OCI-M1 (cell line): ENCODE measurements around the gene SORCS2.
"Not testable (repeated sequence)": the region's sequence is repeated elsewhere in the genome, so short reads cannot be mapped to it uniquely, and the experiment has no call there.

ENCODE experiments used
- DNase-seq: peaks from one replicate; lab custom pipeline; 2025; lab: John Stamatoyannopoulos, UW

The SORCS2 gene

GRCh38 chr4:7160439-7160838 lies 31.9 kb upstream of the SORCS2 start:
- no peak for DNase-seq

GRCh38 chr4:7160951-7161440 lies 31.3 kb upstream of the SORCS2 start:
- DNase-seq, result no peak

DNA sequence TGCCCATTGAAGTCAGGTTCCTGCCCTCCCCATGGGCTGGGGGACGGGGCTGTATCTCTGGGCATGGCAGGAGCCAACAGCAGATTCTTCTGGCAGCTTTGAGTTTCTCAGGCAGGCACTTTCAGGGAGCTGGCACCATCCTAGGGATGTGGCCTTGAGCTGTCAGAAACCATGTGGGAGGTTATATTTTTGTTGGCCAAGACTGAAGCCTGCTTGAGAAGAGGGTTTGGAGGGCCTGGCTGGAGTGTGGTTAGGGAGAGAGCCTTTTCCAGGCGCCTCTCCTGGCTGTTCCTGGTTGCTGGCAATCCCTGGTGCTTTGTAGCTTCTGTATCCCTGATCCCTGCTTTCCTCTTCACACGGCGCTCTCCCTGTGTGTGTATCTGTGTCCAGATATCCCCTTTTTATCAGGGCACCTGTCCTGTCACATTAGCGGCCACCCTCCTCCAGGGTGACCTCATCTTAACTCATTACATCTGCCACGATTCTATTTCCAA lies 30.6 kb upstream of the SORCS2 start:
- DNase-seq, result no peak

- not testable (repeated sequence) for DNase-seq
Measured at GRCh38 chr4:7165056-7165873, 27.1 kb upstream of the SORCS2 start.

- no peak for DNase-seq
Measured at GRCh38 chr4:7165874-7166201, 26.5 kb upstream of the SORCS2 start.

GRCh38 chr4:7166237-7166636 lies 26.1 kb upstream of the SORCS2 start:
- DNase-seq, result no peak

DNA sequence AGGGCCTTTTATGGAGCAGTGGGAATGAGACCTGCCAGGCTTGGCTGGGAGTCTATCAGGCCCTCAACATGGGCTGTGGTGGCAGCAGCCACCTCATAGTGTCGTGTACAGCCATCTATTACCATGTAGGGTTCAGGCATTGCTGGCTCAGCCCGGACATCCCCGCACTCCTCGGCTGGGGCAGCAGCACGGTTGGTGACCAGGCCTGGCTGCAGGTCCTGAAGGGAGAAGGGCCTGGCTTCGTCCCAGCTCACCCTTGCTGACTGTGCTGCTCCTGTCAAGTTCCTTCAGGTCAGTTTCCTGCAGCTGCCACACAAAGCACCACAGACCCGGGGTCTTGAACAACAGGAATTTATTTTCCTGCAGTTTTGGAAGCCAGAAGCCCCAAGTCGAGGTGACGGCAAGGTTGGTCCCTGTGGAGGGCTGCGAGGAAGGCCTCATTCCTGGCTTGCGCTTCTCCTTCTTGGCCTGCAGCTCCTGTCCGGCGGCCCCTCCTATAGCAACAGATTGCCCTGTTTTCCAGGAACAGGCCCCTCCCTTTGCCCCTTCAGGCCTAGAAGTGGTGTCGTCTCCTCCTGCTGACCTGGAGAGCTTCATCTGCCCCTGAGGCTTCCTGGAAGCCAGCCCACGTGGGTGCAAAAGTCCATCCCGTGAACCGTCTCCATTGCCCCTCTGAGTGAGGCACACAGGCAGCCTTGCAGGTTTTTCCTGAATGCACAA lies 25.2 kb upstream of the SORCS2 start:
- DNase-seq, result no peak

DNA sequence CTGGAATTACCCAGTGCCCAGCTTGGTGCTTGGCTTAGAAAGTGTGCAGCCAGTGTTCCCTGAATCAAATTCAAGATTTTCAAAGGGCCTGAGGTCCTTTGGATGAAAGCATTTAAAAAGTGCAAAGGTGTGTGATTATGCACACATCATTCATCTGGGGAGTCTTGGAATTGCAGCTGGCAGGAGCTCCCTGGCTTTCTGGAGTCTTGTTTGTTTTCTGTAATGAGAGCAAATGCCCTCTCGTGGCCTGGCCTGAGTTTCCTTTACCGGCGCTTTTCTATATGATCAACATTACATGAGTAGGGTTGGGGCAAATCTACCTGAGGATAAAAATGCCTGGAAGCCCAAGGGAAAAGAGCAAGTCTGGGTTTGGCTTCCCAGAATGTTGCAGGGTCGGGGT lies 24.6 kb upstream of the SORCS2 start:
- no peak for DNase-seq

- DNase-seq, result no peak
Measured at GRCh38 chr4:7168106-7168505, 24.2 kb upstream of the SORCS2 start.

DNA sequence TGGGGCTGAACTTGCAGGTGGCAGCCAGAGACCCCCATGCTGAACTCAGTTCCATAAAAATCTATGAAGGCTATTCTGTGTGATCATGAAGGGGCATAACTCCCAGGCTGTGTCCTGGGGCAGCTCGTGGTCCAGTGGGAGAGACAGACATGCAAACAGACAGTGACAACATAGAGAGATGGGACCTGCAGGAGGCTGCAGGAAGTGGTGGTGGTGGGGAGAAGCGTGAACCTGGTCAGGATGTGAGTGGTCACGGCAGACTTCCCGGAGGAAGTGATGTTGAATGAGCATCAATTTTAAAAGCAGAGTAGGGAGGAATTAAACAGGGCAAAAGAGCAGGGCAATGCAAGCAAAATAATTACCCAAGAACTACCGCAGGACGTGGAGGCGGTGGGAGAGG lies 23.2 kb upstream of the SORCS2 start:
- DNase-seq, result no peak

- no peak for DNase-seq
Measured at GRCh38 chr4:7170012-7170411, 22.3 kb upstream of the SORCS2 start.

DNA sequence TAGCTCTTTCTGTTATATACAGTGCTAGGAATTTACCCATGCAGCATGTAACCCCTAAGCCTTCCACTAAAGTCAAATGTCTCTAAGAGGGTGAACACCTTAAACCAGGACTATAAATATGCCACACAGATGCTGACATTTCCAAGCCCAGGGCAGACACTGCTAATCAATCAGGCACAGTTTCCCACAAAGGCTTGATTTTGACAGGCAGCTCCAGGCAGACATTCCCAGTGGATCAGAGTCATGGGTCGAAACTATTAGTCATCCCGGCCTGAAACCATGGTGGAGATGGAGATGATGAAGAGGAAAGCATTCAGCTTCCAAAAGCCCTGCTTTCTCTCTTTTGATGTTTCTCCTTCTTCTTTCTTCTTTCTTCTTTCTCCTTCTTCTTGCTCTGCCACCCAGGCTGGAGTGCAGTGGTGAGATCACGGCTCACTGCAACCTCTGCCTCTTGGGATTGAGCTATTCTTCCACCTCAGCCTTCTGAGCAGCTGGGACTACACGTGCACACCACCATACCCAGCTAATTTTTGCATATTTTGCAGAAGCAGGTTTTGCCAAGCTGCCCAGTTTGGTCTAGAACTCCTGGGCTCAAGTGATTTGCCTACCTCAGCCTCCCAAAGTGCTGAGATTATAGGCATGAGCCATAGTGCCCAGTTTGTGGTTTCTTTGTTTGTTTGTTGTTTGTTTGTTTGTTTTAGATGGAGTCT lies 21.0 kb upstream of the SORCS2 start:
- DNase-seq, result no peak

GRCh38 chr4:7172508-7172907 lies 19.8 kb upstream of the SORCS2 start:
- no peak for DNase-seq

DNA sequence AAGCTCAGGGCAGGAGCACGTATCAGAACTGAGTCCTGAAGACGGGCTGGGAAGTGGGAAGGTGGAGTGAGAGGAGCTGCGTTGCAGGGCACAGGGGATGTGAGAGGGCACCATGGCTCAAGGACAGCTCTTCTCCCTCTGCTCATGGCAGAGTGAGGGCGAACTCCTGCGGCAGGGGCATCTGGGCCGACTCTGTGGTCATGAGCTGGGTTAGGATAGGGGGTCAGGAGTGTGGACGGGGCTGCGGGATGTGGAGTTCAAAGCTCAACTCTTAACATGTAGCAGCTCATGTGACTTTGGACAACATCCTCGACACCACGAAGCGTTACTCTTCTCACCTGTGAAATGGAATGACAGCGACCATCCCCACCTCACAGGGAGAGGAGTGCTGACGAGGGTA lies 19.4 kb upstream of the SORCS2 start:
- DNase-seq, result no peak

DNA sequence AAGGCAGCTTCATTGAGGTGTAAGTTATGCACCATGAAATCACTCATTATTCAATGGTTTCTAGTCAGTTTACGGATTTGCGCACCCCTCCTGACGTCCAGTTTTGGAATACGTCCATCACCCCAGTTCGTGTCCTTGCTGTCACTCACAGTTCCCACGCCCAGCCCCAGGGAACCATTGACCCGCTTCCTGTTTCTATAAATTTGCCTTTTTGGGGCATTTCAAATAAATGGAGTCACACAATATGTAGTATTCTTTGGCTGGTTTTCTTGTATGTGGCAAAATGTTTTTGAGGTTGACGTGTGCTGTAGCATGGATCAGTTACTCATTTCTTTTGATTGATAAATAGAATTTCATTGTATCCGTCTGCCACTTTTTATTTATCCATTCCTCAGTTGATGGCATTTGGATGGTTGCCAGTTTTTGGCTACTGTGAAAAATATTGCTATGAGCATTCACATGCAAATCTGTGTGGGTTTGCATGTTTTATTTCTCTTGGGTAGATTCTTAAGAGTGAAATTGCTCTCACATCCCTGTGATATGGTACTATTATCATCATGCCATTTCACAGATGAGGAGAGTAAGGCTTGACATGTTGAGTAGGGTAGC lies 18.4 kb upstream of the SORCS2 start:
- DNase-seq, result no peak

- no peak for DNase-seq
Measured at GRCh38 chr4:7179158-7179557, 13.2 kb upstream of the SORCS2 start.

DNA sequence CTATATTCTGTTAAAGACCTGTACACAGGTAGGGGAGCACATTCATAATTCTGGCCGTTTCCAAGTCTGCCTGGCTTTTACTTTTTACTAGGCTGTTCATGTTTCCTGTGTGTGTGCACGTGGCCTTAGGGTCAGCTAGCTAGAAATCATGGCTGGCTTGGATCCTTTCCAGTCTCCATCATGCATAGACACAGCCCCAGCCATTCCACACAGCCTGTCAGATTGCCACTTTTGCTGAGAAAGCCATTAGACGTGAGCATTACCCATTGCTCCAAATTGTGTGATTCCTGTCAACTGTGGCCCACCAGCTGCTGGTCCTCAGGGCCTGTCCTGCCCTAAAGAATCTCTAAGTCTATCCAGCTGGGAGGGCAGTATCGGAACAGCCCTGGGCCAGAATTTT lies 11.4 kb upstream of the SORCS2 start:
- no peak for DNase-seq

DNA sequence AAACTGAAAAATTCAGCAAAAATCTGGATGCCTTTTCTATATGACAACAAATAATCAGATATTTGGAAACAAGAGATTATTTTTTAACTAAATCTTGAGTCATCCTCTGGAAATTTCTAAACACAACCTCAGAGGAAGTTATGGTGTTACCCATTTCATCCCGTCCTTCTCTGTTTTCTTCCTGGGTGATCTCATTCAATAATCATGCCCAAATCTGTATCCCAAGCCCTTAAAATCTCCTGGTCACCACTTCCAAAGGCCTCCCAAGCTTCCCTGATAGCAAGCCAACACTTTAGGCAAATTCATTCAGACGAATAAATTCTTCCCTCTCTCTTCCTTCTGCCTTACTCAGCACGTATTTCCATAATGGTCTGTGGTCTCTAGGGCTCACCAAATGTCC lies 9.7 kb upstream of the SORCS2 start:
- no peak for DNase-seq

DNA sequence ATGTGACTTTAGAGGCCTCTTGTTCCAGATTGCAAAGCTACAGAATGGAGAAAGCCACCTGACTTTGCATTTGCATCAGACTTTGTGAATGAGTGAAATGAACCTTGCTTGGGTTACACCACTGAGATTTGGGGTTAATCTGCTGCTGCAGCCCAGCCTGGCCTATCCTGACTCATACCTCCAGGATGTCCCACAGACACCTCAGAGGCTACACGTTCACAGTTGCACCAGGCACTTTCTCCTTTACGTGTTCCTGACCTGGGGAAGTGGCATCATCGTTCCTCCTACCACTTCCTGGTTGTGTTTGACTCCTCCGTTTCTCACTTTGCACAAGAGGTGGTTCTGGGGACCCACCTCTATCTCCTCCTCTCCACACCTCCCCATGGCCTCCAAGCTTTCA lies 9.2 kb upstream of the SORCS2 start:
- no peak for DNase-seq

DNA sequence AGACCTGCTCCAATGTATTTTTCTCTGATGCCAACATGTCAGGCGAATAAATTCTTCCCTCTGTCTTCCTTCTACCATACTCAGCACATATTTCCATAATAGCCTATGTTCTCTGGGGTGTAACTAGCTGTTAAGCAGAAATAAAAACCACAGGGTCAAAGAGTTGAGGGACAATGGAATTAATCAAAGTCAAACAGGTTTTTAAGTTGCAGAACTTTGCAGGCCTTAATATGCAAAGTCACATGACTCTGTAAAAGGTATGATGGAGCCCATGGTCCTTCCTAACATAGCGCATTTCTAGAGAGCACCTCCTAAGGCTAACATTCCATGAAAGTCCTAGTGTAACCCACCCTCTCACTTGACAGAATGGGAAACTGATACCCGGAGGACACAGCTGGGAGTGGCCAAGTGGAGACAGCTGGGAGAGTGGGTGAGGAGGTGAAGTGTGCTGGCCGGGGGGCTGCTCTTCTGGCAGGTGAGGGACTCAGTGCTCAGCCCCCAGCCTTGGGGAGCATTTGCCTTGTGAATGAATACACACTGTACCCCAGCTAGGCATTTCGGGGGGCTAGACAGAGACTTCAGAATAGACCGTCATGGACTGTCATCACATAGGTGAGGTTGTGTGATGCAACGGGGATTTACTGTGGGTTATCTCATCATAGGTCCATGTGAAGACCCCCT lies 8.4 kb upstream of the SORCS2 start:
- DNase-seq, result no peak

- DNase-seq, result no peak
Measured at GRCh38 chr4:7185487-7186030, 6.8 kb upstream of the SORCS2 start.
